Measurements from ENCODE around the gene FAM210B.

The FAM210B gene

GRCh38 chr20:56360133-56360907, 1.5 kb downstream of the FAM210B start:
- peak overlapping the region; percentile 84 to 85 for H3K4me3 ChIP-seq (replicated peaks in 1 of 2; ENCODE audit: low read depth in 2 of 2, low read length in 2 of 2)
- no peak for TF ChIP-seq CTCF (IDR thresholded peaks at IDR 0.05; ENCODE audit: low read depth, low read length)
- no peak for DNase-seq (ENCODE audit: low read depth in 2 of 2)

- DNase-seq (ENCODE audit: low read depth in 2 of 2) = no peak
- TF ChIP-seq CTCF (IDR thresholded peaks at IDR 0.05; ENCODE audit: low read depth, low read length) = no peak
- no peak overlapping the region for H3K4me3 ChIP-seq (replicated peaks in 1 of 2; ENCODE audit: low read depth in 2 of 2, low read length in 2 of 2)
These were observed 2.1 kb downstream of the FAM210B start for GRCh38 chr20:56360908-56361205.

- no peak for DNase-seq (ENCODE audit: low read depth in 2 of 2)
- TF ChIP-seq CTCF (IDR thresholded peaks at IDR 0.05; ENCODE audit: low read depth, low read length) = no peak
These were observed 3.1 kb downstream of the FAM210B start for GRCh38 chr20:56361900-56362299.

GRCh38 chr20:56362833-56363413, 4.1 kb downstream of the FAM210B start:
- H3K4me3 ChIP-seq (replicated peaks in 1 of 2; ENCODE audit: low read depth in 2 of 2, low read length in 2 of 2) = no peak overlapping the region
- no peak for TF ChIP-seq CTCF (IDR thresholded peaks at IDR 0.05; ENCODE audit: low read depth, low read length)
- DNase-seq (ENCODE audit: low read depth in 2 of 2) = no peak

More at GRCh38 chr20:56361900-56362299, 3.1 kb downstream of the FAM210B start:
- no peak overlapping the region for H3K4me3 ChIP-seq (replicated peaks in 1 of 2; ENCODE audit: low read depth in 2 of 2, low read length in 2 of 2)

GRCh38 chr20:56363491-56363890, 4.7 kb downstream of the FAM210B start:
- no peak for TF ChIP-seq CTCF (IDR thresholded peaks at IDR 0.05; ENCODE audit: low read depth, low read length)
- DNase-seq (ENCODE audit: low read depth in 2 of 2) = no peak
- no peak overlapping the region for H3K4me3 ChIP-seq (replicated peaks in 1 of 2; ENCODE audit: low read depth in 2 of 2, low read length in 2 of 2)

GRCh38 chr20:56368351-56369134, 9.8 kb downstream of the FAM210B start:
- H3K4me3 ChIP-seq (replicated peaks in 1 of 2; ENCODE audit: low read depth in 2 of 2, low read length in 2 of 2) = no peak overlapping the region
- DNase-seq (ENCODE audit: low read depth in 2 of 2) = peak in 1 of 2 donors; percentile 23
- TF ChIP-seq CTCF (IDR thresholded peaks at IDR 0.05; ENCODE audit: low read depth, low read length) = no peak
